Ishikawa (cell line): ENCODE results near the gene ADSL.

Experiments used
- CEBPB ChIP-seq: IDR thresholded peaks from 2 replicates; pipeline ENCODE4 v1.6.1; 2012
- EP300 ChIP-seq: IDR thresholded peaks from 2 replicates; pipeline ENCODE4 v1.6.1; 2012; ENCODE audit warnings: borderline replicate concordance
- FOXM1 ChIP-seq: IDR thresholded peaks from 2 replicates; pipeline ENCODE4 v1.6.1; 2012; ENCODE audit warnings: low read depth, borderline replicate concordance
- RAD21 ChIP-seq: IDR thresholded peaks from 2 replicates; pipeline ENCODE4 v1.6.1; 2012; ENCODE audit warnings: low read depth
- TF ChIP-seq, protein P1 (sequence below): IDR thresholded peaks from 2 replicates; pipeline ENCODE4 v1.6.1; 2012

DNA sequence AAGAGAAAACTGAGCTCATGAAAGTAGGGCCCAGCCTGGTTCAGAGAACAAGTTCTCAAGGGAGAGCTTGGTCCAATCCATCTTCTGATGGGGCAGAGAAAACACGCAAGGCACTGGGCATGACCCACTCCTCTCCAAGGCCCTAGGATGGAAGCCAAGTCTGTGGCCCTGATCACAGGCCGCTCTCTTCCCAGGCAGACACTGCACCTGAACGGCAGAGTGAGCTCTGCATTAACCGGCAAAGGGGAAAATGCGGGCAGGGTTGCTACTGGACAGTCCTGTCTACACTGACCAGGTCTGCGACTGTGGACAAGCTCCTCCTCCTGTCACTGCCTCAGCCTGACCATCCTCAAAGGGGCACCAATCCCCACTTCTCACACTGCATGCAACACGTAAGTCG, 73.4 kb downstream of the ADSL start:
- TF ChIP-seq EP300 (no peak), RAD21 (no peak), FOXM1 (no peak), CEBPB (no peak)
- TF ChIP-seq, protein P1, sequence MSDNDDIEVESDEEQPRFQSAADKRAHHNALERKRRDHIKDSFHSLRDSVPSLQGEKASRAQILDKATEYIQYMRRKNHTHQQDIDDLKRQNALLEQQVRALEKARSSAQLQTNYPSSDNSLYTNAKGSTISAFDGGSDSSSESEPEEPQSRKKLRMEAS: no peak
